Neural progenitor cell (in vitro differentiated cells): ENCODE data around the gene FAM229A.

Experiments used
- EZH2 ChIP-seq: fragments of 200-600 bp; sonication (generic); IDR thresholded peaks from 2 replicates; pipeline ENCODE4 v1.6.1; 2017; ENCODE audit warnings: antibody characterized with exemption, mild to moderate bottlenecking, moderate library complexity
- EZH2phosphoT487 ChIP-seq: fragments of 200-600 bp; sonication (generic); IDR thresholded peaks from 2 replicates; pipeline ENCODE4 v1.6.1; 2017; ENCODE audit warnings: antibody characterized with exemption
- TF ChIP-seq, protein P1 (sequence below): fragments of 200-600 bp; sonication (generic); IDR thresholded peaks from 2 replicates; pipeline ENCODE4 v1.5.1; 2017; ENCODE audit warnings: antibody characterized with exemption, mild to moderate bottlenecking

DNA sequence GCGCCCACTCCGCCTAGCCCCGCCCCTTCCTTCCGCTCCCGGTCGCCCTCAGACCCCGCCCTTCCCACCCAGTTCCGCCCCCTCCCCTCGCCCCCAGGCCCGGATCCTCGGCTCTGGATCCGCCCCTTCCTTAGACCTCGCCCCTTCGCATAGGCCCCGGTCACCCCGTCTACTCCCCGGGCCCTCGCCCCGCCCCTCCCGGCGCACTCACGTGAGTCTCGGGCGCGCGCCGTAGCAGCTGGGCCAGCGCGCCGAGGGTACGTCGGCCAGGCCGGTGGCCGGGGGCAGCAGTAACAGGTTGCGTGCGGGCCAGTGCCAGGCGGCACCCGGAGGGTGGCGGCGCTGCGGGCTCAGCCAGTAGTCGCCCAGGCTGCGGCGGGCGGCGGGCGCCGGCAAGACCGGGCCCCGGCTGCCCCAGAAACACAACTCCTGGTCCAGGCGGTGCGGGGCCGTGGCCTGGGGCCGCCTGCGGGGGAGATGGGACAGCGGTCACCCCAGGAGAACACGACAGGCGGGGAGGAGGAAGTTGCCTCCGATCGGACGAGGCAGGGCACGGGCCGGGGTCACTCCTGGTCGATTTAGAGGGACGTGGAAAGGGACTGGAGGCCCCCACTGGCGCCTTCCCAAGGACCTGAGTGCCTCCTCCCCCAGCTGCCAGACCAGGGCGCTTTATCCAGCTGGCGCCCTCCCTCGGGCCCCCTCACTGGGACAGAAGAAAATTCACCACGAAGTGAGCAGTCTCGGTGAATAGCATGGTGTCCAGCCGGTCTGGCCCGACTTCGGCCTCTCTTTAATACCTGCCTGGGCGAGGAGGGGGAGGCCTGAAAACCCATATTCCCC is 10.7 kb downstream of the FAM229A start:
- TF ChIP-seq, protein P1, sequence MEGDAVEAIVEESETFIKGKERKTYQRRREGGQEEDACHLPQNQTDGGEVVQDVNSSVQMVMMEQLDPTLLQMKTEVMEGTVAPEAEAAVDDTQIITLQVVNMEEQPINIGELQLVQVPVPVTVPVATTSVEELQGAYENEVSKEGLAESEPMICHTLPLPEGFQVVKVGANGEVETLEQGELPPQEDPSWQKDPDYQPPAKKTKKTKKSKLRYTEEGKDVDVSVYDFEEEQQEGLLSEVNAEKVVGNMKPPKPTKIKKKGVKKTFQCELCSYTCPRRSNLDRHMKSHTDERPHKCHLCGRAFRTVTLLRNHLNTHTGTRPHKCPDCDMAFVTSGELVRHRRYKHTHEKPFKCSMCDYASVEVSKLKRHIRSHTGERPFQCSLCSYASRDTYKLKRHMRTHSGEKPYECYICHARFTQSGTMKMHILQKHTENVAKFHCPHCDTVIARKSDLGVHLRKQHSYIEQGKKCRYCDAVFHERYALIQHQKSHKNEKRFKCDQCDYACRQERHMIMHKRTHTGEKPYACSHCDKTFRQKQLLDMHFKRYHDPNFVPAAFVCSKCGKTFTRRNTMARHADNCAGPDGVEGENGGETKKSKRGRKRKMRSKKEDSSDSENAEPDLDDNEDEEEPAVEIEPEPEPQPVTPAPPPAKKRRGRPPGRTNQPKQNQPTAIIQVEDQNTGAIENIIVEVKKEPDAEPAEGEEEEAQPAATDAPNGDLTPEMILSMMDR = no peak
- TF ChIP-seq EZH2 = peak; percentile 46
- no peak for TF ChIP-seq EZH2phosphoT487
